Keratinocyte (primary cell): ENCODE data around the gene SSH2.

Source experiments
- CTCF ChIP-seq, 3 experiments: IDR thresholded peaks in 1 of 3; conservative IDR thresholded peaks in 1 of 3; optimal IDR thresholded peaks in 1 of 3; 2 replicates in 2 of 3; 3 replicates in 1 of 3; pipeline versions ENCODE3 to v1.5.1; 2011; ENCODE audit warnings: low read length in 3 of 3, mild to moderate bottlenecking in 3 of 3, moderate library complexity in 2 of 3, control low read depth in 1 of 3, inconsistent platforms in 1 of 3; ENCODE audit not compliant: insufficient read depth in 2 of 3; ENCODE audit errors: extremely low read depth in 1 of 3
- EZH2 ChIP-seq: IDR thresholded peaks from one replicate; pipeline ENCODE4 v1.6.1; 2012; ENCODE audit warnings: inconsistent platforms, mild to moderate bottlenecking, low read length, moderate library complexity

GRCh38 chr17:29718446-29719039, 211.5 kb downstream of the SSH2 start:
- TF ChIP-seq CTCF (optimal IDR thresholded peaks at IDR 0.05 in 1 of 3, IDR thresholded peaks at IDR 0.05 in 1 of 3, conservative IDR thresholded peaks at IDR 0.05 in 1 of 3; ENCODE audit: extremely low read depth in 1 of 3, insufficient read depth in 2 of 3, low read length in 3 of 3) = no peak
- TF ChIP-seq EZH2 = no peak
